ENCODE results near the gene TTLL8. TPM values are rescaled to one million over a fixed set of nuclear protein-coding genes. Genes with fewer than 3 reads are reported as not detected.

Gene TTLL8
- total and polyA plus RNA-seq, 12 donors = not detected

- Histone ChIP-seq H3K9me3 (replicated peaks in 1 of 3) (peaks cover 0 to 14% (median 0%) of the 10 kb centered on the region in 3 donors), H3K36me3 (replicated peaks in 1 of 2) (no peaks in the 10 kb centered on the region), H3K27me3 (peaks cover 3% of the 10 kb centered on the region), H3K27ac (no peak overlapping the region), H3K4me3 (no peak overlapping the region), H3K4me1 (replicated peaks in 1 of 2) (peaks cover 0 to 8% of the 10 kb centered on the region in 2 donors)
- intact Hi-C loops (cut with DNase I) = no loop called here
- DNase-seq = no peak
- WGBS, 4 donors = 59 to 70% (median 60%) methylated on average over 3 of the region's 3 CpGs; no CpG with 5 or more reads in 1 of the 4 donors
- TF ChIP-seq POLR2A (IDR thresholded peaks at IDR 0.05) (no peak), CTCF (IDR thresholded peaks at IDR 0.05) (no peak)
Measured at GRCh38 chr22:49995041-49995360, 63.1 kb downstream of the TTLL8 start.

- Histone ChIP-seq H3K4me1 (replicated peaks in 1 of 2) (peaks cover 0 to 6% of the 10 kb centered on the region in 2 donors), H3K27ac (no peak overlapping the region), H3K4me3 (no peak overlapping the region), H3K36me3 (replicated peaks in 1 of 2) (no peaks in the 10 kb centered on the region), H3K9me3 (replicated peaks in 1 of 3) (peaks cover 0 to 14% (median 0%) of the 10 kb centered on the region in 3 donors), H3K27me3 (no peaks in the 10 kb centered on the region)
- 92 to 95% (median 93%) methylated on average over 10 to 21 of the region's 21 CpGs for WGBS, 4 donors
- intact Hi-C loops (cut with DNase I) = loop anchor here in 1 of 2 donors (5.0 kb wide), 1 partner anchor 62 kb away; no protein-coding TSS in a partner anchor
- DNase-seq = no peak
- no peak for TF ChIP-seq POLR2A (IDR thresholded peaks at IDR 0.05)
- no peak for TF ChIP-seq CTCF (IDR thresholded peaks at IDR 0.05)
Measured at GRCh38 chr22:49994361-49995040, 63.6 kb downstream of the TTLL8 start.

GRCh38 chr22:49993649-49994360, 64.3 kb downstream of the TTLL8 start:
- Histone ChIP-seq H3K36me3 (replicated peaks in 1 of 2) (no peaks in the 10 kb centered on the region), H3K4me3 (no peak overlapping the region), H3K9me3 (replicated peaks in 1 of 3) (peaks cover 0 to 14% (median 0%) of the 10 kb centered on the region in 3 donors), H3K27me3 (no peaks in the 10 kb centered on the region), H3K27ac (no peak overlapping the region), H3K4me1 (replicated peaks in 1 of 2) (peaks cover 0 to 6% of the 10 kb centered on the region in 2 donors)
- no peak for DNase-seq
- 66 to 87% (median 71%) methylated on average over 3 to 11 of the region's 11 CpGs for WGBS, 4 donors
- TF ChIP-seq POLR2A (IDR thresholded peaks at IDR 0.05) = no peak
- TF ChIP-seq CTCF (IDR thresholded peaks at IDR 0.05) = peak in 1 of 6 experiments; percentile 13
- intact Hi-C loops (cut with DNase I) = loop anchor here in 1 of 2 donors (5.0 kb wide), 1 partner anchor 62 kb away; no protein-coding TSS in a partner anchor

- peak; percentile 49 to 77 (median 70) for DNase-seq
- Histone ChIP-seq H3K4me3 (no peak overlapping the region), H3K9me3 (replicated peaks in 1 of 3) (peaks cover 0 to 14% (median 0%) of the 10 kb centered on the region in 3 donors), H3K36me3 (replicated peaks in 1 of 2) (no peaks in the 10 kb centered on the region), H3K4me1 (replicated peaks in 1 of 2) (peaks cover 0 to 6% of the 10 kb centered on the region in 2 donors), H3K27me3 (no peaks in the 10 kb centered on the region), H3K27ac (no peak overlapping the region)
- intact Hi-C loops (cut with DNase I) = loop anchor here in 1 of 2 donors (5.0 kb wide), 1 partner anchor 61 kb away; no protein-coding TSS in a partner anchor
- 25 to 61% (median 29%) methylated on average over 11 to 23 of the region's 23 CpGs for WGBS, 4 donors
- TF ChIP-seq CTCF (IDR thresholded peaks at IDR 0.05) = peak; percentile 34 to 80 (median 66)
- TF ChIP-seq POLR2A (IDR thresholded peaks at IDR 0.05) = no peak
Measured at GRCh38 chr22:49992921-49993648, 65.0 kb downstream of the TTLL8 start.
